DND-41 (cell line): ENCODE data around the gene FAM135A.

Experiments
- EZH2 ChIP-seq: IDR thresholded peaks from 3 replicates; pipeline ENCODE4 v1.6.1; 2012; ENCODE audit warnings: borderline replicate concordance, low read depth, mild to moderate bottlenecking, moderate library complexity, low read length, inconsistent platforms; ENCODE audit not compliant: severe bottlenecking
- TF ChIP-seq, protein P1 (sequence below): IDR thresholded peaks from 2 replicates; pipeline ENCODE4 v1.5.1; 2012; ENCODE audit warnings: borderline replicate concordance, low read length, moderate library complexity, mild to moderate bottlenecking; ENCODE audit not compliant: poor library complexity, severe bottlenecking; ENCODE audit errors: extremely low read depth

DNA sequence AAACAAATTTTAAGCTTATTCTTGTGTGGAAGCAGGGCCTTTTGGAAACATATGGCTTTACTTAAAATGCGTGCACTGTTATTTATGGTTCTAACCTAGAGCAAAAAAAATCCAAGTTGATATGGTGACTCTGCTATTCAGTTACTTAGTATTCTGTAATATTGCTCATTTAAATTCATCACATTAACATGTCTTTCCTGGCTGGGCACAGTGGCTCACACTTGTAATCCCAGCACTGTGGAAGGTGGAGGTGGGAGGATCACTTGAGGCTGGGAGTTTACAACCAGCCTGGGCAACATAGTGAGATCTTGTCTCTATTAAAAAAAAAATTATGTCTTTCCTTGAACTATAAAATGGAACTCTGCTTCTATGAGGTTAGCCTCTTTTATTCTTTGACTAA, 95.6 kb downstream of the FAM135A start:
- TF ChIP-seq, protein P1, sequence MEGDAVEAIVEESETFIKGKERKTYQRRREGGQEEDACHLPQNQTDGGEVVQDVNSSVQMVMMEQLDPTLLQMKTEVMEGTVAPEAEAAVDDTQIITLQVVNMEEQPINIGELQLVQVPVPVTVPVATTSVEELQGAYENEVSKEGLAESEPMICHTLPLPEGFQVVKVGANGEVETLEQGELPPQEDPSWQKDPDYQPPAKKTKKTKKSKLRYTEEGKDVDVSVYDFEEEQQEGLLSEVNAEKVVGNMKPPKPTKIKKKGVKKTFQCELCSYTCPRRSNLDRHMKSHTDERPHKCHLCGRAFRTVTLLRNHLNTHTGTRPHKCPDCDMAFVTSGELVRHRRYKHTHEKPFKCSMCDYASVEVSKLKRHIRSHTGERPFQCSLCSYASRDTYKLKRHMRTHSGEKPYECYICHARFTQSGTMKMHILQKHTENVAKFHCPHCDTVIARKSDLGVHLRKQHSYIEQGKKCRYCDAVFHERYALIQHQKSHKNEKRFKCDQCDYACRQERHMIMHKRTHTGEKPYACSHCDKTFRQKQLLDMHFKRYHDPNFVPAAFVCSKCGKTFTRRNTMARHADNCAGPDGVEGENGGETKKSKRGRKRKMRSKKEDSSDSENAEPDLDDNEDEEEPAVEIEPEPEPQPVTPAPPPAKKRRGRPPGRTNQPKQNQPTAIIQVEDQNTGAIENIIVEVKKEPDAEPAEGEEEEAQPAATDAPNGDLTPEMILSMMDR, result no peak
- TF ChIP-seq EZH2, result no peak
